Mucosa of descending colon (tissue), 3 donors: ENCODE measurements around the gene CLTB. TPM values are rescaled to one million over a fixed set of nuclear protein-coding genes. Genes with fewer than 3 reads are reported as not detected.

Experiments
- ATAC-seq: fragments of 200-7000 bp; cut with Tn5 transposase; one replicate; pipeline ENCODE4 v1.9.1; 2020; ENCODE audit warnings: mild to moderate bottlenecking, moderate library complexity
- DNase-seq, 3 donors: peaks; one replicate each; pipeline ENCODE4 v3.0.0-alpha.2; 2020
- H3K36me3 ChIP-seq: fragments of 200-600 bp; one replicate; pipeline ENCODE4 v1.8.0; 2021; ENCODE audit warnings: low read depth, mild to moderate bottlenecking
- H3K4me1 ChIP-seq: fragments of 200-600 bp; one replicate; pipeline ENCODE4 v1.8.0; 2021; ENCODE audit warnings: low read depth, mild to moderate bottlenecking
- H3K4me3 ChIP-seq: fragments of 200-600 bp; one replicate; pipeline ENCODE4 v1.8.0; 2021; ENCODE audit warnings: mild to moderate bottlenecking
- H3K9me3 ChIP-seq: fragments of 200-600 bp; one replicate; pipeline ENCODE4 v1.8.0; 2021; ENCODE audit warnings: mild to moderate bottlenecking
- intact Hi-C, 2 donors: fragments of 100-400 bp; cut with DNase I in 1 of 2; cut with micrococcal nuclease in 1 of 2; formaldehyde crosslinking; loops; one replicate each; pipeline versions ENCODE4 v1.11.0 to v1.11.1; 2022; cut with DNase I, micrococcal nuclease
- total RNA-seq, 3 donors: library from RNA; stranded (reverse); fragmentation: NEBNext Ultra II Directional in 2 of 3; extraction: Animal tissue kit (Norgen Biotek cat#: 25700) in 2 of 3; gene quantifications; one replicate each; pipeline versions ENCODE4 v1.2.1 to v1.2.4, GENCODE V29; 2021 to 2023
- TF ChIP-seq, protein P1 (sequence below): fragments of 200-600 bp; IDR thresholded peaks from one replicate; pipeline ENCODE4 v1.8.0; 2022; ENCODE audit warnings: antibody characterized with exemption, mild to moderate bottlenecking
- donor health status: DM: no; HTN: no; CAD: no; lungs with moderate emphysema.
- donor health status: DM: no; HTN: no; CAD: no.
- donor health status: DM: no; HTN: yes; CAD: no.

CLTB gene
- total RNA-seq, 3 donors from 2014 or later: 144 to 234 (median 199) TPM

DNA sequence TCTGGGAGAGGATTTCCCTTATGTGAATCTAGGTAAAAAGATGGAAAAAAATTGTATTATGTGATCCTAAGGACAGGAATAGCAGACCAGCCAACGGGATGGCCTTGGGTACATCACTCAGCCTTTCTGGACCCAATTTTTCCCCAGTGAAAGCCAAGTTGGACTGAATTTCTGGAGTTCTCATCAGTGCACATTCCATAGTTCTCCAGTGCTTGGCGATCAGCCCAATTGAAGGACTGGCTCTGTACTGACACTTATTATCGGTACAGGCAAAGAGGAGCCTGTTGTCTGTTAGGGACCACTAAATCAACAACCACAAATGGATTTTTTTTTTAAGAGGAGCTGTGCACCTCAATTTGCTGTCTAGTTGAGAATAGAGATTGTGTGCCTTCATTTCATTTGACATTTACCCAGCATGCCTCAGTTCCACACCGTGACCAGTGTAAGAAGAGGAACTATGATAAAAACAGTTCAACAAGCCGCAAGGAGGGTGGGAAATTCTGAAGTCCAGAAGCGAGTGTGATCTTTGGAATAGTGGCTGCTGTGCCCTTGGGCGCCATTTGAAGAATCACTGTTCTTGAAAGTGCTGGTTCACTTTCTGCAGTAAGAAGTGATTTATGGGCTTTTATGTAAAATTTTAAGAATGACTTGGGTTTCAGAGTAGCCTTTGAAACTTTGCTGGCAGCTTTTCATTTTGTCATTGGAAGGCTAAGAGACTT is 43.1 kb downstream of the CLTB start:
- H3K36me3 ChIP-seq: no peaks in the 10 kb centered on the region
- H3K9me3 ChIP-seq: no peaks in the 10 kb centered on the region
- TF ChIP-seq, protein P1, sequence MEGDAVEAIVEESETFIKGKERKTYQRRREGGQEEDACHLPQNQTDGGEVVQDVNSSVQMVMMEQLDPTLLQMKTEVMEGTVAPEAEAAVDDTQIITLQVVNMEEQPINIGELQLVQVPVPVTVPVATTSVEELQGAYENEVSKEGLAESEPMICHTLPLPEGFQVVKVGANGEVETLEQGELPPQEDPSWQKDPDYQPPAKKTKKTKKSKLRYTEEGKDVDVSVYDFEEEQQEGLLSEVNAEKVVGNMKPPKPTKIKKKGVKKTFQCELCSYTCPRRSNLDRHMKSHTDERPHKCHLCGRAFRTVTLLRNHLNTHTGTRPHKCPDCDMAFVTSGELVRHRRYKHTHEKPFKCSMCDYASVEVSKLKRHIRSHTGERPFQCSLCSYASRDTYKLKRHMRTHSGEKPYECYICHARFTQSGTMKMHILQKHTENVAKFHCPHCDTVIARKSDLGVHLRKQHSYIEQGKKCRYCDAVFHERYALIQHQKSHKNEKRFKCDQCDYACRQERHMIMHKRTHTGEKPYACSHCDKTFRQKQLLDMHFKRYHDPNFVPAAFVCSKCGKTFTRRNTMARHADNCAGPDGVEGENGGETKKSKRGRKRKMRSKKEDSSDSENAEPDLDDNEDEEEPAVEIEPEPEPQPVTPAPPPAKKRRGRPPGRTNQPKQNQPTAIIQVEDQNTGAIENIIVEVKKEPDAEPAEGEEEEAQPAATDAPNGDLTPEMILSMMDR: no peak
- intact Hi-C loops: no loop called here
- H3K4me1 ChIP-seq: no peaks in the 10 kb centered on the region
- no peak overlapping the region for H3K4me3 ChIP-seq
- DNase-seq (no peak), ATAC-seq (no peak)

DNA sequence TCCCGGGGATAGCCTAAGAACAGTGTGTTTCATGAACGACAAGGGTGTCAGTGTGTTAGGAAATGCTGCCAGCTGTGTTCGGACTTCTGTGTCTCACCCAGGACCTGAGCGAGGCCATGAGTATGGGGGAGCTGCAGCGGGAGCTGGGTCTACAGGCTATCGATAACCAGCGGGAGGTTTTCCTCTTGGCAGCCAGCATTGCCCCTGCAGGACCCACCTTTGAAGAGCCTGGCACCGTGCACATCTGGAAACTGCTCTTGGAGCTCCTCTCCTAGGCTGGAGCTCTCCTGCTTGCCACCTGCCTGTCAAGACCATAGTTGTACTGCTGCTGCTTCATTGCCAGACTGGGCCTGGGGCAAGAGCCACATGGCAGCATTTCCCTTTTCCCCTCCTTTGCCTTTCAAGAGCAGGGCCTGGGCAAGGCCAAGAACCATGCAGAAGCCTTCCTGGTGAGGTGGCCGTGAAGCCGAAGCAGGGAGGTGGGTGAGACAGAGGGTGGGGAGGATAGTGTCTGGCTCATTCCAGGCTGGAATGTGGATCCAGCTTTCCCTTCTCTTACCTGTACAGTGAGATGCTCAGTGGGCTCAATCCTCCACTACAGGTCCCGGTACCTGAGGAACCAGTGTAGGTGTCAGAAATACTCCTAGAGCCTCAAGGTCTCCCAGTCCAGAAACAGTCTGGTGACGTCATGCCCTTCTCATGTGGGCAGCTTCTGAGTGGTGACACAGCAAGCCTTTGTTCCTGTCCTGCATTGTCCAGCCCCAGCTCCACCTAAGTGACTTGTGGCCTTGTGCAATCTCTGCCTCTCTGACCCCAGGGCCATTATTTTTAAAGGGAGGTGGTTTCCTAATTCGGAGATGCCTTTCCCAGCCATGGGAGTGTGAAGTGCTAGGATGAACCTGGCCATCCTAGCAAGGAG is 44.5 kb downstream of the CLTB start:
- intact Hi-C loops: no loop called here
- DNase-seq: no peak
- TF ChIP-seq, protein P1: no peak
- Histone ChIP-seq H3K36me3 (no peaks in the 10 kb centered on the region), H3K4me1 (no peaks in the 10 kb centered on the region), H3K4me3 (no peak overlapping the region), H3K9me3 (no peaks in the 10 kb centered on the region)
- no peak for ATAC-seq

DNA sequence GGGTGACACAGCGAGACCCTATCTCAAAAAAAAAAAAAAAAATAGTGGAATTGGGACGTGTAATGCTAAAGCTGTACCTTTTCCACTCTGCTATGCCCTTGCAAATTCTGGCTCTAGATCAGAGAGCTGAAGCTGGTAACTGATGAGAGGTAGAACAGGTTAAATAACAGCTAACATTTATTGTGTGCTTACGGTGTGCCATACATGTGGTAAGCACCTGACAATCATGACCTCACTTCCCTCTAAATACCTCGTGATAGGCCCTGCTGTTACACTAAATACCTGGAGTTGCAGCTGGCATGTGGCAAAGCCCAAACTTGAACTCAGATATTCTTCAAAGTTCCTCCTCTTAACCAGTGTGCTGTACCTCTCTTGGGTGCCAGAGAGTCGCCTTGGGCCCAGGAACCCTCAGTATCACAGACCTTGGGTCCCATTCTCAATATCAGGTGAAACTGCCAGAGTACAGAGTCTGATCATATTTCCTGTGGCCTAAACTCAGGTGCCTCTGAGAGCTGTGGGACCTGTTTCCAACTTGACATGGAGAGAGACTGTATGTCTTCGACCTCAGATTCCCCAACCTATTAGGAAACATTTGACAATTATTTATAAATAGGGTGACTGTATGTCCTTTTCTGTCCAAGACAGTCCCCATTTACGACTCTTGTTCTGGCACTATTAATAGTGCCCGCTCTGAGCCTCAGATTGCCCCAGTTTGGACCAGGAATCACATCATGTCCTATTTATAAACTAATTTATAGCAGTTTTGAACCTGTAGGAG is 46.2 kb downstream of the CLTB start:
- ATAC-seq (no peak), DNase-seq (no peak)
- intact Hi-C loops: no loop called here

DNA sequence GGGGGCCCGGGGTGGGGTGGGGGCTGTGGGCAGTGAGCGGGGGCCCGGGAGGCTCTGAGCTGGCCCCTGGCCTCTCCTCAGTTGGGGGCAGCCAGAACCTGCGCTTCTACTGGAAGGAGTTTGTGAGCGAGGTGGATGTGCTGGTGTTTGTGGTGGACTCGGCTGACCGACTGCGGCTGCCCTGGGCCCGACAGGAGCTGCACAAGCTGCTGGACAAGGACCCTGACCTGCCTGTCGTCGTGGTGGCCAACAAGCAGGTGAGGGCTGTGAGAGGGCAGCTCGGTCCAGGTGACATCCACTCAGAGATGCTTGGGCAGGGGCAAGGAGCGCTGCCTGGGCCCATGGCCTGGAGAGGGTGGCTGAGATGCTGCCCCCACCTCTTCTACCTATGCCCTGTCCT is 47.6 kb downstream of the CLTB start:
- DNase-seq: no peak
- TF ChIP-seq, protein P1: no peak
- intact Hi-C loops: no loop called here
- Histone ChIP-seq H3K9me3 (no peaks in the 10 kb centered on the region), H3K4me3 (no peak overlapping the region), H3K4me1 (peaks cover 4% of the 10 kb centered on the region), H3K36me3 (no peaks in the 10 kb centered on the region)
- ATAC-seq: no peak

More for the DNA sequence above, 46.2 kb downstream of the CLTB start:
- no peaks in the 10 kb centered on the region for H3K4me1 ChIP-seq
- H3K4me3 ChIP-seq: no peak overlapping the region
- H3K9me3 ChIP-seq: no peaks in the 10 kb centered on the region
- TF ChIP-seq, protein P1: no peak
- H3K36me3 ChIP-seq: no peaks in the 10 kb centered on the region

DNA sequence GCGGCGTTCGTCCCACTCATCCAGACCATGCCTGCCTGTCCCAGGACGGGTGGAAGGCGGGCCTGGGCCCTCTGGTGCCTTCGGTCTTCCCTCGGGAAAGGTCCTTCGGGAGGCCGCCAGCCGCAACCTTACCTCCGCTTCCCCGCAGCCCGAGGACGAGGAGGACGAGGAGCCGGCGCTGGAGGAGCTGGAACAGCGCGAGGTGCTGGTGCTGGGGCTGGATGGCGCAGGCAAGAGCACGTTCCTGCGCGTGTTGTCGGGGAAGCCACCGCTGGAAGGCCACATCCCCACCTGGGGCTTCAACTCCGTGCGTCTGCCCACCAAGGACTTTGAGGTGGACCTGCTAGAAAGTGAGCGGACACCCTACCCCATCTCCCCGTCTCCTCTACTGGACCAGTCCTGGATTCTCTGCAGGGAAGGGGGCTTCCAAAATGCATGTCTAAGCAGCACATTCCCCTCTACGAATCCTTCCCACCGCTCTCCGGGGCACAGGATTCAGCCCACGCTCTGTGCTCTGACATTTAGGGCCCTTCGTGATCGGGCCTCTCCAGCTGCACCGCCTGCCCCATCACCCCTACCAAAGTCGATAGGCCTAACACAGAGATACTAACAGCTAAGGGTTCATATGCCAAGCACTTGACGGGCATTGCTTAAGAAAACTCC is 50.0 kb downstream of the CLTB start:
- TF ChIP-seq, protein P1: no peak
- DNase-seq (no peak), ATAC-seq (no peak)
- Histone ChIP-seq H3K36me3 (no peaks in the 10 kb centered on the region), H3K4me1 (peaks cover 4% of the 10 kb centered on the region), H3K9me3 (no peaks in the 10 kb centered on the region), H3K4me3 (no peak overlapping the region)
- intact Hi-C loops: no loop called here
